CD1c-positive myeloid dendritic cell (primary cell): ENCODE measurements around the gene ZNF669.
"Not testable (repeated sequence)": the region's sequence is repeated elsewhere in the genome, so short reads cannot be mapped to it uniquely, and the experiment has no call there.

Source experiments
- DNase-seq: peaks from one replicate; pipeline ENCODE4 v3.0.0-alpha.2; 2016; ENCODE audit errors: extremely low spot score

Gene ZNF669

DNA sequence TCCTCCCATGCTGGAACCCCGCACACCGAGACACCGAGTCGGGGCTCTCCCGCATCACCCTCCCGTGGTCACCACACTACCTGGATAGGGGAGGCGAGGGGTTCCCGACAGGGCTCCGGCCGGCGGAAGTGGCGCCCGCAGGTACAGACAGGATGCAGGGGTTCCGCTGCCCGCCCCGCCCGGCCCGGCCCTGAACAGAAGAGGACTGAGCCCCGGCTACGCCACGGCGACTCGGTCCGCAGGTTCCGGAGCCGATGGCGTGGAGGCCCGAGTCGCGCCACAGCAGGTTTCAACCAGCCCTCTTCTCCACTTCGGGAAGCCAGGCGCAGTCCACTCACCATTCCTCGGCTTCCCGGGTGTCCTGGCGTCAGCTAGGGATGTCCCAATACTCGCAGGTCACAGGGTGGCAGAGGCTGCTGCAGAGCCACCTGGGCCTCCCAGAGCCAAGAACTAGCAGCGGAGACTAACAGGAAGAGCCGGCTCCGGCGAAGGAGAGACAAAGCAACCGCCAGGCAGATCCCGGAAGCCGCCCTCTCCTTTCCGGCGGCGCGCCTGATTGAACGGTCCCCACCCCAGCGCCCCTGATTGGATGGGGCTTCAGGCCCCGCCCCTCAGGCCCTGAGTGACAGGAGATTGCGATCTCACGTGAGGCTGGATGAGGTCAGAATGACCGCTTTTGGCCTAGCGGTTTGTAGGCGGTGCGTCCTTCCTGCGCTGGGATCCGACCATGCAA lies at the start of gene ZNF669:
TSS of gene ZNF669 (minus strand) at position 498 of the 733 bp plus-strand sequence. CDS start at position 341, 157 bp downstream.
- DNase-seq, result peak; percentile 98

DNA sequence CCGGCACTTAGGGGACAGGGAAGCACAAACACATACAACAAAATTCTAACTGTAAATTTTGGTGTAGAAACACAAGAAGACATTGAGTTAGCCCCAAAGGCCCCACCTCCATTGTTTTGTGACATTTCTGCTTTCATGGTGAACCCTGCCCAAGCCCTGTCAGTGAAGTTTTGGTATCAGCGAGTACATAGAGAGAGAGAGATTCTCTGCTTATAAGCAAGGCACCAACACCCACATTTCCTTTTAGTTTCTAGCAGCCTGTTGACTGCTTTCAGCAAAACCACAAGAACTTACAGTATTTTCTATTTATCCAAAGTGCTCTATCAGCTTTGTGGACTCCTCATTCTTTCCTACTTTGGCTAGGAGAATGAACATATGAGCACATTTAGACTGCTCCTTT lies 43.6 kb upstream of the ZNF669 start:
- no peak for DNase-seq

DNA sequence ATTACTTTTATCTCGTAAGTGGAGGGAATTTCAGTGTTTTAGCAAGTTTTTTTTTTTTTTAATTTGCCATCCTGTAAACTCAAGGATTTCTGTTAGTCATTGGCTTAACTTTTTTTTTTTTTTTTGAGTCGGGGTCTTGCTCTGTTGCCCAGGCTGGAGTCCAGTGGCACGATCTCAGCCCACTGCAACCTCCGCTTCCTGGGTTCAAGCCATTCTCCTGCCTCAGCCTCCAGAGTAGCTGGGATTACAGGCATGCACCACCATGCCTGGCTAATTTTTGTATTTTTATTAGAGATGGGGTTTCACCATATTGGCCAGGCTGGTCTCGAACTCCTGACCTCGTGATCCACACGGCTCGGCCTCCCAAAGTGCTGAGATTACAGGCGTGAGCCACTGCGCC lies 43.0 kb upstream of the ZNF669 start:
- not testable (repeated sequence) for DNase-seq

DNA sequence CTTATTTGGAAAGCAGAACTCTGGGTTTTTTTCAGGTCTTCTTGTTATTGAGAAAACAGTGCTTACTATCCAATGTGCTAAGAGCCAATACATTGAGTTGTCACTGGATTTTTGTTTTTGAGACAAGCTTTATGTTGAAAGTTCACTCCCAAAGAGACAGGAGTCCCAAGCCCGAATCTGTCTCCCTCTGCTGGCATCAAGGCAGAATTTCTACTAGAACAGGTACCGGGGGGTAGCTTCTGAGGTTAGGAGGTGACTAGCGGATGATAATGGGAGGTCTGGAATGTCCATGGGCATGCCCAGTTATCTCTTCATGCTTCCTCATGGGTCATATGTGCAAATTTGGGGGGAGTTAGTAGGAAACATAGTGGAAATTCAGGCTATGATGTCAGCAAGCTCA lies 42.5 kb upstream of the ZNF669 start:
- DNase-seq, result no peak

DNA sequence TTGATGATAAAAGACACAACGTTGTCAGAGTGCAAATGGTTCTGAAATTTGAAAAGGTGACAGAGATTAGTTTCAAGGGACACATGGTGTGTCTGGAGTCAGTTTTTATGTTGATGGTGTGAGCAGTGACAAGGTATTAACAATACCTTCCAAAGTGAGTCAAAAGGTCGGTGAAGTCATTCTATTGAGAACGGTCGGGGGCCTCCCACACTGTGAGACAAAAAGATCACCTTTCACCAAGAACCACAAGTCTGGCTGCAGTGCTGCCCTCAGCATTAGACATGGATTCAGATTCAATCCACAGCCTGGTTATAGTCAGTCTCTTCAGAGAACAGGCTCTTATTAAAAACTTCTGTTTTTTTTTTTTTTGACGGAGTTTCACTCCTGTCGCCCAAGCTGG lies 41.1 kb upstream of the ZNF669 start:
- no peak for DNase-seq

DNA sequence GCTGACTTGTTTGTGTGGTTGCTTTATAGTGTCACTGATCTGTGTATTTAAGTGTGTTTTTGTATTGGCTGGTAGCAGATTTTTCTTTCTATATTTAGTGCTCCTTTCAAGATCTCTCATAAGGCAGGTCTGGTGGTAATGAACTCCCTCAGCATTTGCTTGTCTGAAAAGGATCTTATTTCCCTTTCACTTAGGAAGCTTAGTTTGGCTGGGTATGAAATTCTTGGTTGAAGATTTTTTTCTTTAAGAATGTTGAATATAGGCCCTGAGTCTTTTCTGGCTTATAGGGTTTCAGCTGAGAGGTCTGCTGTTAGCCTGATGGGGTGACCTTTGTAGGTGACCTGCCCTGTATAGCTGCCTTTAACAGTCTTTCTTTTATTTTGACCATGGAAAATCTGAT lies 35.4 kb upstream of the ZNF669 start:
- DNase-seq, result not testable (repeated sequence)

DNA sequence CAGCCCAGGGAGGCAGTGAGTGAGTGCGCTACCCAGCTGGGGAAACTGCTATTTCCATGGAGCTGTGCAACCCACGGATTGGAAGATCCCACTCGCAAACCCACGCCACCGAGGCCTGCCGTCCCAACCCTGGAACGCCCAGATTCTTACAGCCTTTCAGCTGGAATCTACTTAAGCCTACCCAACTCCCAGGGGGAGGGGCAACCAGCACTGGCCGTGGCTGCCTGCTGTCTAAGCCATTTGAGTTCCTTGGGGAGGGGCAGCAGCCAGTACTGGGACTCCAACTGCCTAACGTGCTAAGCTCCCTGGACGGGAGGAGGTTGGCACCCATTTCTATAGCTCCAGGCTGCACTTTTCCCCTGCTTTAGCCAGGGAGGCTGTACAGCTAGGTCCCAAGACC lies 27.1 kb upstream of the ZNF669 start:
- DNase-seq, result no peak

DNA sequence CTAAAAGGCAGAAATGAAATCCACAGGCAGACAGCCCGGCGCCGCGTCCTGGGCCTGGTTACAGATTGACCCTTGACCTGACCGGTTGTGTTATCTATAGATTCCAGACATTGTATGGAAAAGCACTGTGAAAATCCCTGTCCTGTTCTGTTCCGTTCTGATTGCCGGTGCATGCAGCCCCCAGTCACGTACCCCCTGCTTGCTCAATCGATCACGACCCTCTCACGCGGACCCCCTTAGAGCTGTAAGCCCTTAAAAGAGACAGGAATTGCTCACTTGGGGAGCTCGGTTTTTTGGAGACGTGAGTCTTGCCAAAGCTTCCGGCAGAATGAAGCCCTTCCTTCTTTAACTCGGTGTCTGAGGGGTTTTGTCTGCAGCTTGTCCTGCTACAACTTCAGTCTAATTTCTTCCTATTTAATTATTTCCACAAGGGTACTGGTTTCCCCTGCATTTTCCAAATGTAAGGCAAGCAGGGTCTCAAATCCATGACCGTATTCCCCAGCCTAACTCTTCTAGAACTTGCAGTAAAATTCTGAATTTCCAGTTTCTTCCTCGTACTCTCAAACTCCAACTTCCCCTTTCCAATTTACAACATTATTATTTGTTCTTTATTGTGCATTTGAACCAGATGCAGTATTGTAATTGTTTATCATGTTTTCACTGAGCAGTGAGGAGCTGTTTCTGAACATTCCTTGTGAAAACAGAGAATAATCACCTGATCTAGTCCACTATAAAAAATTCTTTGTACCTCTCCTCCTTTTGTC lies 23.5 kb upstream of the ZNF669 start:
- peak; percentile 31 for DNase-seq

DNA sequence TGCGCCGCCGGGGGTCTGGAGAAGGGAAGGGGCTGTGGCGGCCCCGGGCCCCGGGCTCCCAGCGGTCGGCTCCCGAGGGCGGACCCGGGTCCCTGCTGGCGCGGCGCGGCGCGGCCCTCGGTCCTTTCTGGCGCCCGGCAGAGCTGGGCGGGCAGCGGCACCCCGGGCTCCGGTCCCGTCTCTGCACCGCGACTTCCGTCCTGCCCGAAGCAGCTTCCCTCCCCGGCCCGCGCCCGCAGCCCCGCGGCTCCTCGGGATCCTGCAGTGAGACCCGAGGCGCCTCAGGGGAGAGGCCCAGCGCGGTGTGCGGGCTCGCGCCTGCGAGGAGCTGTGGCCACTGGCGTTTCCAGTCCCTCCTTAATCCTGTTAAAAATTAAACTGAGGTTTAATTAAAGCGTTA lies 22.4 kb upstream of the ZNF669 start:
- DNase-seq, result not testable (repeated sequence)

DNA sequence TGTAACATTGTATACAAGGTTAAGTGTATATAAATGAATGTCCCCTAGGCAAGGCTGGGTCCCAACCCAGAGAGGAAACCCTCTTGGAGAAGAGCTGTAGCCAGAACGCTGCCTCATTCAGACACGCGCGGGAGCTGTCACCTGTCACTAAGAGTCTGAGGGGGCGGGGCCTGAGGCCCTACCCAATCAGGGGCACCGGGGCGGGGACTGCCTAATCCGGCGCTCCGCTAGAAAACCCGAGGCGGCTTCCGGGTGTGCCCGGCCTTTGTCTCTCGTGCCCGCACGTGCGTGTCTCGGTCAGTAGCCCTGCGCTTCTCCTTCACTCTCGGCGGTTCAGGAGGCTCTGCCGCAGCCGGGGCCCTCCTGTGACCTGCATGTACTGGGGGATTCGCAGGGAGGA lies 22.0 kb upstream of the ZNF669 start:
- DNase-seq, result not testable (repeated sequence)

DNA sequence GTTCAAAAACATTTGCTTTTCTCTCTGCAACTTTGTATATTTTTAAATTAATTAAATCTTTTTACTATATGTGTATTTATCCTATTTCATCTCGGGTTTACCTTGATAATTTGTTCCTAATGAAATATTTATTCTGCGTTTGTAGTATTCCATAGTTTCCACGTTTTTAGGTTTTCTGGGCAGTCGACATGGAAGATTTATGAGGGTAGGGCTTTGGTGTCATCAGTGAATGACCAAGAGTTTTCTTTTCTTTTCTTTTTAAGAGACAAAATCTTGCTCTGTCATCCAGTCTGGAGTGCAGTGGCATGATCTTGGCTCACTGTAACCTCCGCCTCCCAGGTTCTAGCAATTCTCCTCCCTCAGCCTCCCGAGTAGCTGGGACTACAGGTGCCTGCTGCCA lies 17.2 kb upstream of the ZNF669 start:
- DNase-seq, result no peak

DNA sequence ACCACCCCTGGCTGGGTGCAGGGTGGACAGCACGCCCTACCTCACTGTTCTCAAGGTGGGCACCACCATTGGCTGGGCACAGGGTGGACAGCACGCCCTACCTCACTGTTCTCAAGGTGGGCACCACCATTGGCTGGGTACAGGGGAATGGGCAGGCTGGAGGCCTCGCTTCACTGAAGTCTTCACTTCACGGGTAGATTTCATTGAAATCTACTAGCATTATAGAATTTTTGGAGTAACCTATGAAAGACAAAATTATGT lies 16.2 kb upstream of the ZNF669 start:
- not testable (repeated sequence) for DNase-seq

DNA sequence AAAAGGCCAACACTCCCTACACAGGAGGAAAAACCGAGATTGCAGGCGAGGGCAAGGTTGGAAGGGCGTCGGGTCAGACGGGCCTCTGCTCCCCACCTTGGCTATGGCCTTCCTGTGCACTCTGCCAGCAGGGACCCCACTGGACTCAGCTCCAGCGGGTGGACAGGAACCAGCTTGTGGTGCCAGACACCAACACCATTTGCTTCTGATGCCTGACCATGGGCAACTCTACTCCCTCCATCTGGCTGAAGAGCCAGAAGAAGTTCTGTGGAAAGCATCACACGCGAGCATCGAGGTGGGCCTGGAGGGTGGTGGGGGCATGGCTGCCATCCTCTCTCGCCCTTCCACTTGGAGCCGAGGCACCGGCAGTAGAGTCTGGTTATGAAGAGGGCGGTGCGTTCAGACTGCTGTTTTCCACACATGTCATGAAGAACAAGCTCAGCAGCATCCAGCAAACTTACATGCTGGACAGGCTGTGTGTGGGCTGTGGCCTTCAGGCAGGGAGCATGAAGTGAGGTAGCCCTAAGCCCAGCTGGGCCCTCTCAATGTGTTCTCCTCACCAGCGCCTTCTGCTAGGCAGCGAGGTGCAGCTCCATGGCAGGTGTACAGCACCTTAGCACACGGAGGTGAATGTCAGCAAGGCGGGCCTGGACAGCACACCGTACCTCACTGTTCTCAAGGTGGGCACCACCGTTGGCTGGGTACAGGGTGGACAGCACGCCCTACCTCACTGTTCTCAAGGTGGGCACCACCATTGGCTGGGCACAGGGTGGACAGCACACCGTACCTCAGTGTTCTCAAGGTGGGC lies 15.6 kb upstream of the ZNF669 start:
- DNase-seq, result no peak

DNA sequence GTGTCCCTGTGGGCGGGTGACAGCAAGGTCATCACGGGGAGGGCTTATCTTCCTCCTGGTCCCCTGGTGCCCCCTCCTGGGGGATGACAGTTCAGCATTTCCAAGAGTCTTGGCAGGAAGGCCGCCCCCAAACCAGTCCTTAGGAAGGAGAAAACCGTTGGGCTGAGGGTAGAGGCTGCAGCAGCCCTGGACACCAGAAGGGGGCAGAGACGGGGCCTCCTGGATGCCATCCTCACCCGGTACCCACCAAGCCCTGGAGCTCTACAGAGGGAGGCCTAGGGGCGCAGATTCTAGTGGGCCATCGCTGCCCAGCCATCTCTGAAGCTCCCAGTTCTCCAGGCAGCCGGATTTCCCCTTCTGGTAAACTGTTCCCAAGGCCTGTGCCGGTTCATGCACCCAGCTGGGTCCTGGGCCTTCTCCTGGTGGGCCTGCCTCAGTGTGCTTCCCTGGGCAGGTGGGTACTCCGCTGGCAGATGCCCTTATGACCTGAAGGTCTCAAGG lies 14.8 kb upstream of the ZNF669 start:
- peak; percentile 32 for DNase-seq

DNA sequence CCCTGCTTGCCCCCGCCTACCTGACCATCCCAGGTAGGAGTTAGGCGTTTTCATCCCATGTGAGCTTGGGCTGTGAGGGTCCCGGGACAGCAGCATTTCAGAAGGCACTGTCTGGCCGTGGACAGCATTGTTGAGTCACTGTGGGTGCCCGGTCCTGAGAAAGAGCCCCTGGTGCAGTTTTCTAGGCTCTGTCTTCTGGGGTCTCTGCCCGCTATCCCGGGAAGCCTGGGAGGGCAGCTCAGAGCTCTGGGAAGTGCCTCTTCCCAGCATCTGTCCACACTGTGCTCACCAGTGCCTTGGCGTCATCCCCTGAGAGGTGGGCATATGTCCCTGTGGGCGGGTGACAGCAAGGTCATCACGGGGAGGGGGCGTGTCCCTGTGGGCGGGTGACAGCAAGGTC lies 11.4 kb upstream of the ZNF669 start:
- DNase-seq, result no peak

DNA sequence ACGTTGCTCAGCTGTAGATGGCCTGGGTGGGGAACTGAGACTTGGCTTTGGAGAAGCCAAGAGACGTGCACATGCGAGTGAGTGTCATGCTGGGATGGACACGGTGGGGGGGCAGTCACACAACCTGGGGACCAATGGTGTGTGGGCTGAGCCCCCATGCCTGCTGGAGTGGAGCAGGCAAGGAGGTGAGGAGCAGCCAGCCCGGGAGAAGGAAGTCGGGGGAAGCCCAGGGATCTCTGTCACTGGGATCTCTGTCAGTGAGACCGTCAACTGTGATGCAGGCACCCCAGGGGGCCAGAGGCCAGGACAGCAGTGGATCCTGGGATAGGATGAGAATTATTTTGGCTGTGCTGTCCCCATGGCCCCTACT lies 11.0 kb upstream of the ZNF669 start:
- DNase-seq, result no peak

DNA sequence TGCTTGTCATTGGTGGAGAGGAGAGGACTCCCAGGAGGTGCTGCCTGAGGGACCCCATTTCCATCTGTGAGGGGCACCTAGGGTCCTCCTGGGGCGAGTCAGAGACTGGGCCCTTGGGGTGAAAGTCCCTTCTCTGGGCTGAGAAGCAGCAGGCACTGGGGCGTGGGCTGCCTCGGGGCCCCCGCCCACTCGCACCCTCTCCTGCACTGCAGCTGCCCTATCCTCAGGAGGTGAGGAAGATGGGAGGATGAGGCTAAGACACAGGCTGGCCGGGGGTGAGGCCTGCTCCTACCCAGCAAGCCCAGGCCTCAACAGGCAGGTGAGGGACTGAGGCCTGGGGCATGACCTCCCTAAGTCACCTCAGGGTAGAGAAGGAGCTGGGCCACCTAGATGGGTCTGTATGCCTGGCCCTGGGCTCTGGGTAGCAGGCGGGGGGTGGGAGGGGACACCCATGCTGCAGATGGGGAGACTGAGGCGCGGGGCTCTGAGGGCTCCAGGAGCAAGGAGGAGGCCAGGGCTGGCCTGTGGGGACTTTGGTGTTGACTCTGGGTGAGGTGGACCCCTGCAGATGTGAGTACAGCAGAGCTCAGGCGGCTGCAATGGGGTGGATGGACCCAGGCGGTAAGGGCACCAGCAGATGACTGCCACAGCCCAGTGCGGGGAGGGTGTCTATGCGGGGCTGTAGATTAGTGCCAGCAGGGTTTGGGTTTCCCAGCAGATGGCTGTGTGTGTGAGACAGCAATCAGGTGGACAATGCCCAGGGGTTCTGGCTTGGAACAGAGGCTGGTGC lies 10.4 kb upstream of the ZNF669 start:
- DNase-seq, result no peak

DNA sequence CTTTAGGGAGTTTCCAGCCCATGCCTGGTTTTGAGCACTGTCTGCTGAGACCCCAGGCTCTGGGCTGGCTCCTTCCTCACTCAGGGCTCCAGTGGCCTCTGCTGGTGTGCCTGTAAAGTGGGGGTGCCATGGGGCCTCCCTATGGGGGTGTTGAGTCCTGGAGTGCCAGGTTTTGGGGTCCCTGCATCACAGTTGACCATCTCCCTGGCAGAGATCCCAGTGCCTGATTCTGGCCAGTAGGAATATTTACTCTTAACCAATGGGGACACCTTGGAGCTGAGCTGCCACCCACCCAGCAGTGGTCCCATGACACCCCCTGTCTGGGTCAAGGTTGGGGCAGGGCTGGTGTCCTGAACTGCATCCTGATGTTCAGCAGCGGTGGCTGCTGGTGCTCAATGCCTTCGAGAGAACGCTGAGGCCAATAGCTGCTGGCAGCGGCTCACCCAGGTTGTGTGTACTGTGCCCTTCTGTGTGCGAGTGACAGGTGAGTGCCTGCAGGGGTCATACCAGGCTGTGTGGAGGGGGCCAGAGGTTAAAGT lies 9.6 kb upstream of the ZNF669 start:
- DNase-seq, result no peak

DNA sequence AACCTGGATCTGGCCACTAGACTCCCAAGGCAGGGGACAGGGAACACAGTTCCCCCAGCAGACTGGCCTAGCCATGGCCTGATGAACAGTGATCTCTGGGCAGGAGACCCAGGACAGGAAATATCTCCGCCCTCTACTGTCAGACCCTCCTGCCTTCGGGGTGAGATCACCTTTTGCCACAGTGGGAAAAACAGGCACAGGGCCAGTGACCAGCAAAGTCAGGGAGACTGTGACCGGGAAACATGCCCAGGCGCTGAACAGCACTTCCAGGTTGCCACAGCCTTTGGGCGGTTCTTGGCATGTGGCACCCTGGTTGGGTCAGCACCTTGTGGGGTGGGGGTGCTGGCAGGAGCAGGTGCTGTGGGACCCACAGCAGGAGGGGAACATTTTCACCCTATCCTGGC lies 8.9 kb upstream of the ZNF669 start:
- DNase-seq, result no peak

DNA sequence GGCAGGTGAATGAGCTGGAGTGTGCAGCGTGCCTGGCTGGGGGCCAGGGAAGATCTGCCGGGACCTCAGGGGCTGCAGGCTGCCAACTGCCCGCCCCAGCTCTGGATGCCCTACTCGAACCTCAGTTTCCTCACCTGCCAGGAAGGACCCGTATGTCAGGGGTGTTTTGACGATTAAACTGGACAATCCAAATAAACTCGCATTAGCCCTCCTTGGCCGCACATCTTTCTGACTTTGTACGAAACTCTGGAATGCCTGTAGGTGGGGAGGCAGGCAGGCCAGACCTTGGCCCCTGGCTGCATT lies 8.3 kb upstream of the ZNF669 start:
- no peak for DNase-seq

DNA sequence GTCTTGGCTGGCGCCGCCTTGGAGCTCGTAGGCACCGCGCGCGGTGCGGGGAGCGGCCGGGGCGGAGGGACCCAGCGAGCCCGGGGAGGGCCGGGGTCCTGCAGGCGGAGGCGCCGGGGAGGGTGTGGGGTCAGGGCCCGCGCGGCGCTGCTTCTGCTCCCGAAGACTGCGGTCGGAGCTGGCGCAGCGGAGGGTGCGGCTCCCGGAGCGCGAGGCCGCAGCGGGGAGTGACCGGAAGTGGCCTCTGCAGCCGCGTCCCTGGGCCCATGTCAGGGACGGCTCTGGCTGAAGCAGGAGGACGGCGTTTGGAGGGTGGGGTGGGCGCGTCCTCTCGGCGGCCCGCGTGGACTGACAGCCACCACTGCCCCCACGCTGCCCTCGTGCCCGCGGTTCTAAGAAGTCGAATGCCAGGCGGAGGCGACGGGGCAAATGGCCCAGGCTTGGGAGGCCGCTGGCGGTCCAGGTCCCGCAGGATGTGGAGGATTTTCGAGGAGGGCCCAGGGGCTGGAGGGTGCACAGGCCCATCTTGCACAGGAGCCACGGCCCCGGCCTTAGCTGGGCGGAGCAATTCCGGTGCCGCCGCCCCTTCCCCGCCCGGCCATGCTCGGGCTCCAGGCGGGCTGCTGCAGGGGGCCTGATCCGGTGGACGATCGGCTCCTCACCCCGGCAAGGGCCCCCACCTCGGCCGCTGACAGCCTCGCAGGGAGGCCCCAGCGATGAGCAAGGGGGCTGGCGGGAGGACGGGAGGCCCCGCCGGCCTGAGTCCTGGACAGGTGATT lies 7.7 kb upstream of the ZNF669 start:
- peak; percentile 60 for DNase-seq
